K562 (cell line): Measurements from ENCODE around the gene GGT6. TPM values are rescaled to one million over a fixed set of nuclear protein-coding genes. Genes with fewer than 3 reads are reported as not detected.

ENCODE experiments used
- ATAC-seq: fragments of 200-7000 bp; cut with Tn5 transposase; 3 replicates; pipeline ENCODE4 v1.9.1; 2020; ENCODE audit warnings: moderate library complexity
- BruUV-seq: library from RNA; stranded (reverse); fragments of 400-500 nt; replicated peaks from 2 replicates; lab custom pipeline; 2021; lab: Mats Ljungman, UMichigan
- CTCF ChIA-PET: fragments of 300-600 bp; formaldehyde crosslinking; extraction: SDS; loops from one replicate; lab custom pipeline; 2021; ENCODE audit warnings: low intra/inter-chr PET ratio; lab: Yijun Ruan, JAX
- POLR2A ChIA-PET: fragments of 300-600, 350-650 bp; sonication (Branson Sonifier 250); formaldehyde crosslinking; extraction: SDS; loops from one replicate; lab custom pipeline; 2021; ENCODE audit warnings: antibody characterized with exemption, inconsistent platforms; lab: Yijun Ruan, JAX
- DNase-seq, 4 experiments: peaks; one replicate each; pipeline versions ENCODE4 v3.0.0 to v3.0.0-alpha.2; 2011 to 2018; ENCODE audit warnings: low spot score in 3 of 4, mixed read lengths in 3 of 4; ENCODE audit errors: extremely low read depth in 1 of 4
- FAIRE-seq: peaks from 2 replicates; lab custom pipeline; 2011; peaks lifted over from hg19 to GRCh38; lab: Jason Lieb, UNC
- H2AFZ ChIP-seq: 2 replicates; pipeline ENCODE4 v1.6.0; 2011; ENCODE audit warnings: low read depth, low read length, control low read depth, inconsistent platforms
- H3K27ac ChIP-seq: fragments of 200-600 bp; 3 replicates; pipeline ENCODE4 v1.8.0; 2011; ENCODE audit warnings: low read depth, mild to moderate bottlenecking, control low read depth, inconsistent platforms, low read length, moderate library complexity, mixed read lengths; ENCODE audit errors: extremely low read depth
- H3K27me3 ChIP-seq, 2 experiments: fragments of 300-600 bp in 1 of 2; 2 replicates in 1 of 2; 3 replicates in 1 of 2; pipeline versions ENCODE4 v1.6.0 to v1.8.0; 2011; ENCODE audit warnings: inconsistent platforms in 2 of 2, low read length in 2 of 2, mild to moderate bottlenecking in 1 of 2, mixed read lengths in 1 of 2, moderate library complexity in 1 of 2; ENCODE audit not compliant: control insufficient read depth in 2 of 2, insufficient read depth in 2 of 2
- H3K36me3 ChIP-seq: fragments of 300-600 bp; 3 replicates; pipeline ENCODE4 v1.8.0; 2011; ENCODE audit warnings: mild to moderate bottlenecking, low read length, inconsistent platforms; ENCODE audit not compliant: control insufficient read depth, insufficient read depth
- H3K4me1 ChIP-seq, 2 experiments: fragments of 200-600 bp in 1 of 2; replicated peaks in 1 of 2; 2 replicates in 1 of 2; 3 replicates in 1 of 2; pipeline versions ENCODE4 v1.5.1 to v1.8.0; 2011; ENCODE audit warnings: inconsistent platforms in 2 of 2, low read length in 2 of 2, mild to moderate bottlenecking in 1 of 2, mixed read lengths in 1 of 2, moderate library complexity in 1 of 2; ENCODE audit not compliant: control insufficient read depth in 2 of 2, insufficient read depth in 2 of 2
- H3K4me2 ChIP-seq: 2 replicates; pipeline ENCODE4 v1.6.1; 2011; ENCODE audit warnings: low read length, control low read depth, inconsistent platforms, mixed read lengths; ENCODE audit not compliant: insufficient read depth
- H3K4me3 ChIP-seq: fragments of 200-600 bp; sonication (generic), shearing (Covaris generic); 2 replicates; pipeline ENCODE4 v1.5.1; 2016; ENCODE audit warnings: control low read depth, inconsistent platforms
- H3K79me2 ChIP-seq: fragments of 200-600 bp; 3 replicates; pipeline ENCODE4 v1.8.0; 2011; ENCODE audit warnings: low read length, inconsistent platforms; ENCODE audit not compliant: control insufficient read depth, insufficient read depth
- H3K9ac ChIP-seq, 2 experiments: 2 replicates each; pipeline versions ENCODE4 v1.6.0 to v1.6.1; 2011; ENCODE audit warnings: low read depth in 2 of 2, low read length in 2 of 2, control low read depth in 1 of 2, inconsistent platforms in 1 of 2, mild to moderate bottlenecking in 1 of 2, mixed read lengths in 1 of 2; ENCODE audit not compliant: insufficient read depth in 1 of 2
- H3K9me1 ChIP-seq: one replicate; pipeline ENCODE4 v1.6.0; 2011; ENCODE audit warnings: inconsistent platforms, mild to moderate bottlenecking, low read length, moderate library complexity; ENCODE audit not compliant: control insufficient read depth, insufficient read depth
- H3K9me3 ChIP-seq: replicated peaks from 2 replicates; pipeline ENCODE4 v1.5.1; 2011; ENCODE audit warnings: low read depth, low read length, inconsistent platforms; ENCODE audit not compliant: control insufficient read depth, insufficient read depth
- H4K20me1 ChIP-seq: replicated peaks from 2 replicates; pipeline ENCODE4 v1.6.1; 2011; ENCODE audit warnings: low read length, inconsistent platforms, mixed read lengths; ENCODE audit not compliant: control insufficient read depth, insufficient read depth
- HNRNPH1 ChIP-seq: fragments of 200-400 bp; formaldehyde crosslinking; optimal IDR thresholded peaks from 2 replicates; pipeline ENCODE3; 2017; ENCODE audit warnings: low read depth, mild to moderate bottlenecking, low read length, moderate library complexity
- NELFE ChIP-seq: IDR thresholded peaks from 2 replicates; pipeline ENCODE4 v1.6.1; 2011; ENCODE audit warnings: mild to moderate bottlenecking; ENCODE audit not compliant: insufficient read depth, insufficient read length
- PHF8 ChIP-seq: fragments of 200-600 bp; sonication (generic); IDR thresholded peaks from 2 replicates; pipeline ENCODE4 v1.6.1; 2012; ENCODE audit warnings: mixed run types, mild to moderate bottlenecking, inconsistent platforms, low read length, moderate library complexity, borderline replicate concordance
- SMAD1 ChIP-seq: fragments of 150-350 bp; IDR thresholded peaks from 2 replicates; pipeline ENCODE4 v1.6.1; 2014; ENCODE audit warnings: low read length, low read depth; ENCODE audit not compliant: partially characterized antibody
- SP1 ChIP-seq: sonication (generic); formaldehyde crosslinking; IDR thresholded peaks from 2 replicates; pipeline ENCODE4 v1.8.1; 2022; ENCODE audit warnings: mild to moderate bottlenecking, missing genetic modification reagents
- XRCC4 ChIP-seq: IDR thresholded peaks from one replicate; pipeline ENCODE4 v1.6.1; 2011; ENCODE audit not compliant: insufficient read depth, insufficient read length; ENCODE audit errors: extremely low read depth
- ZFPM2 ChIP-seq: fragments of 250-450 bp; sonication (Bioruptor Pico); IDR thresholded peaks from 2 replicates; pipeline ENCODE4 v1.5.1; 2022; ENCODE audit warnings: mild to moderate bottlenecking
- WGBS: fragments of 100-300 bp; shearing (Covaris generic); methylation state at CpG from one replicate; pipeline ENCODE4 v1.1.6; 2016; ENCODE audit warnings: low coverage, mixed read lengths; ENCODE audit not compliant: insufficient coverage; ENCODE audit errors: missing lambda C conversion rate; 5-methylcytosine and 5-hydroxymethylcytosine counted together
- in situ Hi-C: fragments of 300-500 bp; cut with MboI; formaldehyde crosslinking; loops from 4 replicates; pipeline ENCODE4 v1.15.0; 2018; ENCODE audit warnings: inconsistent platforms, mixed read lengths
- intact Hi-C: fragments of 100-400 bp; cut with micrococcal nuclease; formaldehyde crosslinking; loops from 2 replicates; pipeline ENCODE4 v1.14.2; 2022
- polyA plus RNA-seq, 8 experiments: library from polyadenylated mRNA; depleted of rRNA in 4 of 8; stranded (reverse) in 5 of 8; unstranded in 3 of 8; fragments of >200 nt; fragmentation: Nextera tagmentation in 2 of 8; fragmentation: Illumina TruSeq in 1 of 8; extraction: Ambion mirVana in 2 of 8; extraction: Trizol in 1 of 8; gene quantifications; 2 replicates each; pipeline versions ENCODE4 v1.2.1 to v1.2.3, GENCODE V29; 2011 to 2014; ENCODE audit warnings: inconsistent platforms in 1 of 8, missing spikeins in 1 of 8
- total RNA-seq, 7 experiments: library from RNA; depleted of rRNA in 6 of 7; stranded (reverse); fragments of >200 nt in 6 of 7; fragmentation: Illumina TruSeq in 2 of 7; extraction: Trizol in 2 of 7; gene quantifications; 2 replicates each; pipeline versions ENCODE4 v1.2.1 to v1.2.3, GENCODE V29; 2011 to 2021; ENCODE audit warnings: low replicate concordance in 1 of 7
- TF ChIP-seq, protein P1 (sequence below), 3 experiments: fragments of 200-800 bp in 1 of 3; sonication (Bioruptor generic) in 1 of 3; sonication (generic) in 1 of 3; formaldehyde crosslinking in 1 of 3; IDR thresholded peaks; 2 replicates each; pipeline versions ENCODE4 v1.6.1 to v1.8.0; 2016 to 2022; ENCODE audit warnings: mild to moderate bottlenecking in 2 of 3, missing compliant biosample characterization in 2 of 3, missing genetic modification characterization in 2 of 3, missing genetic modification reagents in 1 of 3
- TF ChIP-seq, protein P2 (sequence below): sonication (generic); IDR thresholded peaks from 2 replicates; pipeline ENCODE4 v1.6.1; 2016
- TF ChIP-seq, protein P3 (sequence below), 2 experiments: IDR thresholded peaks; 2 replicates each; pipeline ENCODE4 v1.6.1; 2012; ENCODE audit warnings: improper control_type of control experiment in 2 of 2, low read depth in 2 of 2, low read length in 2 of 2, borderline replicate concordance in 1 of 2
- TF ChIP-seq, protein P4 (sequence below): fragments of 250-450 bp; sonication (Bioruptor Pico); IDR thresholded peaks from 2 replicates; pipeline ENCODE4 v1.4.0; 2020; ENCODE audit warnings: mild to moderate bottlenecking
- TF ChIP-seq, protein P5 (sequence below): sonication (generic); formaldehyde crosslinking; IDR thresholded peaks from 2 replicates; pipeline ENCODE4 v1.9.0; 2022; ENCODE audit warnings: mild to moderate bottlenecking, missing genetic modification reagents
- TF ChIP-seq, protein P6 (sequence below): sonication (generic); formaldehyde crosslinking; IDR thresholded peaks from 2 replicates; pipeline ENCODE4 v1.8.0; 2022; ENCODE audit warnings: mild to moderate bottlenecking, missing genetic modification reagents

GGT6 gene
- total and polyA plus RNA-seq, 9 of the 15 experiments (the other 6 are each of a cell fraction or from before 2014, with no cell fraction given): 0.09 TPM; not detected in 8

DNA sequence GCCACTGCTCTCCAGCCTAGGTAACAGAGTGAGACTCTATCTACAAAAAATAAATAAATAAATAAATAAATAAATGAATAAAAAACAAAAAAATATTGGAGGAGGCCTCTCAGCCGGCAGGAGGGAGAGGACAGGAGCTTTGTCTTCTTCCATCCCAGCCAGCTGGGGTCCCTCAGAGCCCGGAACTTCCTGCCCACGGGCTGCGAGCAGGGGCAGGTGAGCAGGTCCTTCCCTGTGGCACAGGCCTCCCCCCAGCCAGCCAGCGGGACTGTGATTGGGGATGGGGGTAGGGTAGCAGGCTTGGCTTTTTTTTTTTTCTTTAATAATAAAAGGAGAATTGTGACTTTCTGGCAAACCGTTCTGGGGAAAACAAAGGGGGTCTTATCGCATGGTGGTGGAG, 34.0 kb upstream of the GGT6 start:
- H3K4me2 ChIP-seq: no peak overlapping the region
- BruUV-seq: no TSS peak
- peaks cover 0 to 13% of the 10 kb centered on the region in 2 experiments; a peak in 2 of 5 replicates for H3K4me1 ChIP-seq
- 40% methylated on average over 3 of the region's 7 CpGs for WGBS
- FAIRE-seq (no peak), DNase-seq (no peak), ATAC-seq (no peak)
- no peaks in the 10 kb centered on the region for H3K9me1 ChIP-seq
- CTCF ChIA-PET: no interaction called here
- no peaks in the 10 kb centered on the region for H3K9me3 ChIP-seq
- POLR2A ChIA-PET: no interaction called here
- no peak overlapping the region for H2AFZ ChIP-seq
- H3K27me3 ChIP-seq: peaks cover 2 to 80% of the 10 kb centered on the region in 2 experiments; a peak in 4 of 5 replicates
- H3K4me3 ChIP-seq: no peak overlapping the region
- H3K36me3 ChIP-seq: no peaks in the 10 kb centered on the region
- intact Hi-C loops: no loop called here
- no peak overlapping the region for H3K27ac ChIP-seq
- H3K79me2 ChIP-seq: no peaks in the 10 kb centered on the region
- in situ Hi-C loops: no loop called here
- no peak overlapping the region for H3K9ac ChIP-seq
- H4K20me1 ChIP-seq: 0 out of 2 replicates have a peak, but pooled peaks cover 10% of the 10 kb centered on the region
- TF ChIP-seq PHF8 (no peak), SMAD1 (no peak), SP1 (CRISPR knock-in tag) (no peak), XRCC4 (no peak), HNRNPH1 (no peak), NELFE (no peak), ZFPM2 (no peak)
- TF ChIP-seq, protein P1, sequence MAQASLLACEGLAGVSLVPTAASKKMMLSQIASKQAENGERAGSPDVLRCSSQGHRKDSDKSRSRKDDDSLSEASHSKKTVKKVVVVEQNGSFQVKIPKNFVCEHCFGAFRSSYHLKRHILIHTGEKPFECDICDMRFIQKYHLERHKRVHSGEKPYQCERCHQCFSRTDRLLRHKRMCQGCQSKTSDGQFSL (CRISPR knock-in tag; IDR thresholded peaks at IDR 0.05): no peak
- TF ChIP-seq, protein P1 (tag; IDR thresholded peaks at IDR 0.05): no peak
- TF ChIP-seq, protein P2, sequence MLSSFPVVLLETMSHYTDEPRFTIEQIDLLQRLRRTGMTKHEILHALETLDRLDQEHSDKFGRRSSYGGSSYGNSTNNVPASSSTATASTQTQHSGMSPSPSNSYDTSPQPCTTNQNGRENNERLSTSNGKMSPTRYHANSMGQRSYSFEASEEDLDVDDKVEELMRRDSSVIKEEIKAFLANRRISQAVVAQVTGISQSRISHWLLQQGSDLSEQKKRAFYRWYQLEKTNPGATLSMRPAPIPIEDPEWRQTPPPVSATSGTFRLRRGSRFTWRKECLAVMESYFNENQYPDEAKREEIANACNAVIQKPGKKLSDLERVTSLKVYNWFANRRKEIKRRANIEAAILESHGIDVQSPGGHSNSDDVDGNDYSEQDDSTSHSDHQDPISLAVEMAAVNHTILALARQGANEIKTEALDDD: no peak
- TF ChIP-seq, protein P3, sequence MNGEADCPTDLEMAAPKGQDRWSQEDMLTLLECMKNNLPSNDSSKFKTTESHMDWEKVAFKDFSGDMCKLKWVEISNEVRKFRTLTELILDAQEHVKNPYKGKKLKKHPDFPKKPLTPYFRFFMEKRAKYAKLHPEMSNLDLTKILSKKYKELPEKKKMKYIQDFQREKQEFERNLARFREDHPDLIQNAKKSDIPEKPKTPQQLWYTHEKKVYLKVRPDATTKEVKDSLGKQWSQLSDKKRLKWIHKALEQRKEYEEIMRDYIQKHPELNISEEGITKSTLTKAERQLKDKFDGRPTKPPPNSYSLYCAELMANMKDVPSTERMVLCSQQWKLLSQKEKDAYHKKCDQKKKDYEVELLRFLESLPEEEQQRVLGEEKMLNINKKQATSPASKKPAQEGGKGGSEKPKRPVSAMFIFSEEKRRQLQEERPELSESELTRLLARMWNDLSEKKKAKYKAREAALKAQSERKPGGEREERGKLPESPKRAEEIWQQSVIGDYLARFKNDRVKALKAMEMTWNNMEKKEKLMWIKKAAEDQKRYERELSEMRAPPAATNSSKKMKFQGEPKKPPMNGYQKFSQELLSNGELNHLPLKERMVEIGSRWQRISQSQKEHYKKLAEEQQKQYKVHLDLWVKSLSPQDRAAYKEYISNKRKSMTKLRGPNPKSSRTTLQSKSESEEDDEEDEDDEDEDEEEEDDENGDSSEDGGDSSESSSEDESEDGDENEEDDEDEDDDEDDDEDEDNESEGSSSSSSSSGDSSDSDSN (IDR thresholded peaks at IDR 0.05; ENCODE audit: borderline replicate concordance in 1 of 2, low read depth in 2 of 2, low read length in 2 of 2): no peak
- TF ChIP-seq, protein P4, sequence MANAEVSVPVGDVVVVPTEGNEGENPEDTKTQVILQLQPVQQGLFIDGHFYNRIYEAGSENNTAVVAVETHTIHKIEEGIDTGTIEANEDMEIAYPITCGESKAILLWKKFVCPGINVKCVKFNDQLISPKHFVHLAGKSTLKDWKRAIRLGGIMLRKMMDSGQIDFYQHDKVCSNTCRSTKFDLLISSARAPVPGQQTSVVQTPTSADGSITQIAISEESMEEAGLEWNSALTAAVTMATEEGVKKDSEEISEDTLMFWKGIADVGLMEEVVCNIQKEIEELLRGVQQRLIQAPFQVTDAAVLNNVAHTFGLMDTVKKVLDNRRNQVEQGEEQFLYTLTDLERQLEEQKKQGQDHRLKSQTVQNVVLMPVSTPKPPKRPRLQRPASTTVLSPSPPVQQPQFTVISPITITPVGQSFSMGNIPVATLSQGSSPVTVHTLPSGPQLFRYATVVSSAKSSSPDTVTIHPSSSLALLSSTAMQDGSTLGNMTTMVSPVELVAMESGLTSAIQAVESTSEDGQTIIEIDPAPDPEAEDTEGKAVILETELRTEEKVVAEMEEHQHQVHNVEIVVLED: no peak
- TF ChIP-seq, protein P5, sequence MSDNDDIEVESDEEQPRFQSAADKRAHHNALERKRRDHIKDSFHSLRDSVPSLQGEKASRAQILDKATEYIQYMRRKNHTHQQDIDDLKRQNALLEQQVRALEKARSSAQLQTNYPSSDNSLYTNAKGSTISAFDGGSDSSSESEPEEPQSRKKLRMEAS: no peak
- TF ChIP-seq, protein P6, sequence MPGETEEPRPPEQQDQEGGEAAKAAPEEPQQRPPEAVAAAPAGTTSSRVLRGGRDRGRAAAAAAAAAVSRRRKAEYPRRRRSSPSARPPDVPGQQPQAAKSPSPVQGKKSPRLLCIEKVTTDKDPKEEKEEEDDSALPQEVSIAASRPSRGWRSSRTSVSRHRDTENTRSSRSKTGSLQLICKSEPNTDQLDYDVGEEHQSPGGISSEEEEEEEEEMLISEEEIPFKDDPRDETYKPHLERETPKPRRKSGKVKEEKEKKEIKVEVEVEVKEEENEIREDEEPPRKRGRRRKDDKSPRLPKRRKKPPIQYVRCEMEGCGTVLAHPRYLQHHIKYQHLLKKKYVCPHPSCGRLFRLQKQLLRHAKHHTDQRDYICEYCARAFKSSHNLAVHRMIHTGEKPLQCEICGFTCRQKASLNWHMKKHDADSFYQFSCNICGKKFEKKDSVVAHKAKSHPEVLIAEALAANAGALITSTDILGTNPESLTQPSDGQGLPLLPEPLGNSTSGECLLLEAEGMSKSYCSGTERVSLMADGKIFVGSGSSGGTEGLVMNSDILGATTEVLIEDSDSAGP (CRISPR knock-in tag): no peak
